Measurements from ENCODE around the gene C10orf95. TPM values are rescaled to one million over a fixed set of nuclear protein-coding genes. Genes with fewer than 3 reads are reported as not detected.

The C10orf95 gene
- polyA plus RNA-seq, 1 of the 3 experiments (the other 2 are of a cell fraction), result 0.07 TPM

- Histone ChIP-seq H3K79me2 (ENCODE audit: insufficient read depth) (peaks cover 15% of the 10 kb centered on the region), H4K20me1 (ENCODE audit: insufficient read depth) (0 out of 2 replicates have a peak, but pooled peaks cover 4% of the 10 kb centered on the region), H3K4me2 (no peak overlapping the region), H3K4me3 (ENCODE audit: low read depth in 2 of 2, low read length in 1 of 2) (no peak overlapping the region), H3K27ac (ENCODE audit: low read depth in 2 of 2, low read length in 1 of 2) (no peak overlapping the region), H3K27me3 (ENCODE audit: insufficient read depth) (no peaks in the 10 kb centered on the region), H3K9me2 (no peaks in the 10 kb centered on the region), H3K4me1 (ENCODE audit: control insufficient read depth in 1 of 2, insufficient read depth in 2 of 2, low read depth in 1 of 2, low read length in 1 of 2) (no peaks in the 10 kb centered on the region), H3K36me3 (replicated peaks in 1 of 2; ENCODE audit: control insufficient read depth in 1 of 2, insufficient read depth in 2 of 2, low read length in 1 of 2) (peaks cover 38 to 73% of the 10 kb centered on the region in 2 experiments), H3K9me3 (no peaks in the 10 kb centered on the region), H2AFZ (ENCODE audit: low read depth) (no peak overlapping the region), H3K9ac (no peak overlapping the region), H3F3A (replicated peaks; ENCODE audit: insufficient read depth) (peaks cover 5% of the 10 kb centered on the region)
- ChIA-PET CTCF (interaction anchor here (0.9 to 1.3 kb wide), 3 partner anchors 14 to 99 kb away, joined by 3 read pairs; no protein-coding TSS in a partner anchor), POLR2A (no interaction called here)
- TF ChIP-seq EZH2phosphoT487 (IDR thresholded peaks at IDR 0.05; ENCODE audit: borderline replicate concordance, low read depth) (no peak), FOXJ3 (CRISPR knock-in tag; IDR thresholded peaks at IDR 0.05) (no peak), SMC3 (IDR thresholded peaks at IDR 0.05; ENCODE audit: low read depth, low read length) (no peak), ZBTB33 (IDR thresholded peaks at IDR 0.05; ENCODE audit: borderline replicate concordance, low read depth) (no peak), USF1 (IDR thresholded peaks at IDR 0.05; ENCODE audit: borderline replicate concordance, low read depth) (no peak), MXI1 (IDR thresholded peaks at IDR 0.05; ENCODE audit: low read depth, low read length) (no peak), MEF2A (IDR thresholded peaks at IDR 0.05; ENCODE audit: borderline replicate concordance, low read depth) (no peak), NRF1 (IDR thresholded peaks at IDR 0.05; ENCODE audit: low read depth, low read length) (no peak), USF2 (IDR thresholded peaks at IDR 0.05; ENCODE audit: borderline replicate concordance, low read depth, low read length) (no peak), EP300 (IDR thresholded peaks at IDR 0.05; ENCODE audit: borderline replicate concordance in 1 of 2, low read depth in 1 of 2, low read length in 1 of 2) (no peak), PBX3 (IDR thresholded peaks at IDR 0.05) (no peak), CTCF (IDR thresholded peaks at IDR 0.05) (no peak), CHD2 (IDR thresholded peaks at IDR 0.05; ENCODE audit: low read length, partially characterized antibody) (no peak), FOXM1 (IDR thresholded peaks at IDR 0.05; ENCODE audit: low read depth) (no peak), GABPA (IDR thresholded peaks at IDR 0.05; ENCODE audit: low read depth) (no peak), TEAD4 (IDR thresholded peaks at IDR 0.05; ENCODE audit: borderline replicate concordance, insufficient read depth) (no peak)
- WGBS (ENCODE audit: low lambda C conversion rate), result 87% methylated on average over 17 of the region's 18 CpGs
- DNase-seq, result no peak
Measured at GRCh38 chr10:102485093-102485784, 33.9 kb upstream of the C10orf95 start.

All from SK-N-SH (cell line).